Mesenteric fat pad (tissue), 1 donor: Measurements from ENCODE around the gene EEIG2. TPM values are rescaled to one million over a fixed set of nuclear protein-coding genes. Genes with fewer than 3 reads are reported as not detected.
"Not testable (repeated sequence)": the region's sequence is repeated elsewhere in the genome, so short reads cannot be mapped to it uniquely, and the experiment has no call there.

Source experiments
- DNase-seq: peaks from one replicate; pipeline ENCODE4 v3.0.0-alpha.2; 2020; ENCODE audit warnings: low spot score
- total RNA-seq: library from RNA; stranded (reverse); fragmentation: NEBNext Ultra II Directional; extraction: Animal tissue kit (Norgen Biotek cat#: 25700); gene quantifications from one replicate; pipeline ENCODE4 v1.2.1, GENCODE V29; 2021
- donor health status: DM: yes; HTN: yes; CAD: no.

The EEIG2 gene
- total RNA-seq, 1 donor from 2014 or later: 16.7 TPM

GRCh38 chr1:108541861-108542260, 18.0 kb upstream of the EEIG2 start:
- DNase-seq: no peak

GRCh38 chr1:108547493-108547892, 12.4 kb upstream of the EEIG2 start:
- DNase-seq: not testable (repeated sequence)

GRCh38 chr1:108551137-108551862, 8.6 kb upstream of the EEIG2 start:
- DNase-seq: no peak

- no peak for DNase-seq
Measured at GRCh38 chr1:108553905-108554304, 6.0 kb upstream of the EEIG2 start.

GRCh38 chr1:108554682-108555427, 5.0 kb upstream of the EEIG2 start:
- DNase-seq: no peak

- no peak for DNase-seq
Measured at GRCh38 chr1:108556066-108556465, 3.8 kb upstream of the EEIG2 start.

- DNase-seq: no peak
Measured at GRCh38 chr1:108556499-108556898, 3.4 kb upstream of the EEIG2 start.

- DNase-seq: no peak
Measured at GRCh38 chr1:108557296-108557695, 2.6 kb upstream of the EEIG2 start.

GRCh38 chr1:108560189-108560873, 431 bp downstream of the EEIG2 start:
- DNase-seq: no peak

- DNase-seq: no peak
Measured at GRCh38 chr1:108560874-108561459, 1.1 kb downstream of the EEIG2 start.

- no peak for DNase-seq
Measured at GRCh38 chr1:108561689-108562326, 1.9 kb downstream of the EEIG2 start.

- DNase-seq: no peak
Measured at GRCh38 chr1:108563808-108564207, 3.9 kb downstream of the EEIG2 start.

- no peak for DNase-seq
Measured at GRCh38 chr1:108565081-108565480, 5.2 kb downstream of the EEIG2 start.

- no peak for DNase-seq
Measured at GRCh38 chr1:108565512-108565911, 5.6 kb downstream of the EEIG2 start.

- DNase-seq: no peak
Measured at GRCh38 chr1:108568589-108568988, 8.7 kb downstream of the EEIG2 start.

GRCh38 chr1:108569097-108569728, 9.3 kb downstream of the EEIG2 start:
- no peak for DNase-seq

- DNase-seq: no peak
Measured at GRCh38 chr1:108570128-108570527, 10.2 kb downstream of the EEIG2 start.

- DNase-seq: no peak
Measured at GRCh38 chr1:108570998-108571401, 11.1 kb downstream of the EEIG2 start.

- DNase-seq: no peak
Measured at GRCh38 chr1:108572182-108572581, 12.3 kb downstream of the EEIG2 start.

GRCh38 chr1:108573183-108573582, 13.3 kb downstream of the EEIG2 start:
- DNase-seq: no peak

GRCh38 chr1:108574008-108574407, 14.1 kb downstream of the EEIG2 start:
- DNase-seq: no peak
